ENCODE measurements around the gene RGL4. TPM values are rescaled to one million over a fixed set of nuclear protein-coding genes. Genes with fewer than 3 reads are reported as not detected.

The RGL4 gene
- total RNA-seq, 2 experiments from 2014 or later = 0.97 TPM; not detected in 1

DNA sequence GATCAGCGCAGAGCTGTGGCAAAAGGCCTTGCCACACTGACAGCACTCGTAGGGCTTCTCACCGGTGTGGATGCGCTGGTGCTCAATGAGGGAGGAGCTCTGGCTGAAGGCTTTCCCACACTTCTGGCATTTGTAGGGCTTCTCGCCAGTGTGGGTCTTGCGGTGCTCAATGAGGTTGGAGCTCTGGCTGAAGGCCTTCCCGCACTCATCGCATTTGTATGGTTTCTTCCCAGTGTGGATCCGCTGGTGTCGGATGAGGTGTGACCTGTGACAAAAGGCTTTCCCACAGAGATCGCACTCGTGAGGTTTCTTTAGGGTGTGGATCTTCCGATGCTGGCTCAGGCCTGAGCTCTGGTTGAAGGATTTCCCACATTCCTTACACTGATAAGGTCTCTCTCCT, 53.2 kb downstream of the RGL4 start:
- H3K27ac ChIP-seq (ENCODE audit: low read depth, low read length, poor library complexity, severe bottlenecking) = no peak overlapping the region
- no peak overlapping the region for H3K4me2 ChIP-seq (ENCODE audit: low read length)
- H4K20me1 ChIP-seq (ENCODE audit: insufficient read depth, low read length) = no peaks in the 10 kb centered on the region
- no peak overlapping the region for H3K4me3 ChIP-seq (ENCODE audit: low read depth, low read length, poor library complexity, severe bottlenecking)
- H3K36me3 ChIP-seq (ENCODE audit: insufficient read depth, low read length) = peaks cover 27% of the 10 kb centered on the region; the same call in 1 of the 2 replicates
- H3K9me3 ChIP-seq (ENCODE audit: low read length) = no peaks in the 10 kb centered on the region
- DNase-seq (ENCODE audit: low spot score) = no peak
- intact Hi-C loops (cut with micrococcal nuclease; ENCODE audit: unreplicated experiment) = no loop called here
- ChIA-PET CTCF (ENCODE audit: unreplicated experiment) (no interaction called here), POLR2A (interaction anchor here (0.6 kb wide), 1 partner anchor 12 kb away, joined by 4 read pairs; no protein-coding TSS in a partner anchor)
- H3K79me2 ChIP-seq (ENCODE audit: insufficient read depth, low read depth, low read length) = no peaks in the 10 kb centered on the region
- H3K9me2 ChIP-seq (ENCODE audit: insufficient read depth, low read length) = no peaks in the 10 kb centered on the region
- no peak overlapping the region for H2AFZ ChIP-seq (ENCODE audit: low read length)
- no peaks in the 10 kb centered on the region for H3K4me1 ChIP-seq (ENCODE audit: insufficient read depth, low read length, poor library complexity, severe bottlenecking)
- no peak for TF ChIP-seq EZH2phosphoT487 (IDR thresholded peaks at IDR 0.05; ENCODE audit: borderline replicate concordance, low read depth, low read length)
- TF ChIP-seq, protein P1, sequence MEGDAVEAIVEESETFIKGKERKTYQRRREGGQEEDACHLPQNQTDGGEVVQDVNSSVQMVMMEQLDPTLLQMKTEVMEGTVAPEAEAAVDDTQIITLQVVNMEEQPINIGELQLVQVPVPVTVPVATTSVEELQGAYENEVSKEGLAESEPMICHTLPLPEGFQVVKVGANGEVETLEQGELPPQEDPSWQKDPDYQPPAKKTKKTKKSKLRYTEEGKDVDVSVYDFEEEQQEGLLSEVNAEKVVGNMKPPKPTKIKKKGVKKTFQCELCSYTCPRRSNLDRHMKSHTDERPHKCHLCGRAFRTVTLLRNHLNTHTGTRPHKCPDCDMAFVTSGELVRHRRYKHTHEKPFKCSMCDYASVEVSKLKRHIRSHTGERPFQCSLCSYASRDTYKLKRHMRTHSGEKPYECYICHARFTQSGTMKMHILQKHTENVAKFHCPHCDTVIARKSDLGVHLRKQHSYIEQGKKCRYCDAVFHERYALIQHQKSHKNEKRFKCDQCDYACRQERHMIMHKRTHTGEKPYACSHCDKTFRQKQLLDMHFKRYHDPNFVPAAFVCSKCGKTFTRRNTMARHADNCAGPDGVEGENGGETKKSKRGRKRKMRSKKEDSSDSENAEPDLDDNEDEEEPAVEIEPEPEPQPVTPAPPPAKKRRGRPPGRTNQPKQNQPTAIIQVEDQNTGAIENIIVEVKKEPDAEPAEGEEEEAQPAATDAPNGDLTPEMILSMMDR (conservative IDR thresholded peaks at IDR 0.05; ENCODE audit: low read length) = no peak
- no TSS peak for BruUV-seq (replicated peaks)

DNA sequence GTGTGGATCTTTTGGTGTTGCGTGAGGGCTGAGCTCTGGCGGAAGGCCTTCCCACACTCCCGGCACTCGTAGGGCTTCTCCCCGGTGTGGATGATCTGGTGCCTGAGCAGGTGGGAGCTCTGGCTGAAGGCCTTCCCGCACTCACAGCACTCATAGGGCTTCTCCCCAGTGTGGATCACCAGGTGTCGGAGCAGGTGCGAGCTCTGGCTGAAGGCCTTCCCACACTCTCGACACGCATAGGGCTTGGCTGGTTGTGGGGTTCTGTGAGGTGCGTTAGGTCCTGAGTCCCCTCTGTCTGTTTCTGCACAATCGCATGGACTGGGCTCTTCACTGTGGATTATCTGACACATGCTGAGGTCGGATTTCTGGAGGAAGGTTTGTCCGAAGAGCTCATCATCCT, 53.7 kb downstream of the RGL4 start:
- Histone ChIP-seq H3K79me2 (ENCODE audit: insufficient read depth, low read depth, low read length) (no peaks in the 10 kb centered on the region), H3K27ac (ENCODE audit: low read depth, low read length, poor library complexity, severe bottlenecking) (no peak overlapping the region), H3K9me2 (ENCODE audit: insufficient read depth, low read length) (no peaks in the 10 kb centered on the region), H3K9me3 (ENCODE audit: low read length) (no peaks in the 10 kb centered on the region), H3K4me2 (ENCODE audit: low read length) (no peak overlapping the region), H2AFZ (ENCODE audit: low read length) (no peak overlapping the region), H3K4me1 (ENCODE audit: insufficient read depth, low read length, poor library complexity, severe bottlenecking) (no peaks in the 10 kb centered on the region), H3K4me3 (ENCODE audit: low read depth, low read length, poor library complexity, severe bottlenecking) (no peak overlapping the region), H3K36me3 (ENCODE audit: insufficient read depth, low read length) (peaks cover 27% of the 10 kb centered on the region; the same call in 1 of the 2 replicates), H4K20me1 (ENCODE audit: insufficient read depth, low read length) (no peaks in the 10 kb centered on the region)
- ChIA-PET POLR2A (interaction anchor here (0.6 kb wide), 1 partner anchor 13 kb away, joined by 4 read pairs; no protein-coding TSS in a partner anchor), CTCF (ENCODE audit: unreplicated experiment) (no interaction called here)
- no TSS peak for BruUV-seq (replicated peaks)
- no peak for DNase-seq (ENCODE audit: low spot score)
- intact Hi-C loops (cut with micrococcal nuclease; ENCODE audit: unreplicated experiment) = no loop called here
- no peak for TF ChIP-seq EZH2phosphoT487 (IDR thresholded peaks at IDR 0.05; ENCODE audit: borderline replicate concordance, low read depth, low read length)
- TF ChIP-seq, protein P1 (conservative IDR thresholded peaks at IDR 0.05; ENCODE audit: low read length) = no peak

DNA sequence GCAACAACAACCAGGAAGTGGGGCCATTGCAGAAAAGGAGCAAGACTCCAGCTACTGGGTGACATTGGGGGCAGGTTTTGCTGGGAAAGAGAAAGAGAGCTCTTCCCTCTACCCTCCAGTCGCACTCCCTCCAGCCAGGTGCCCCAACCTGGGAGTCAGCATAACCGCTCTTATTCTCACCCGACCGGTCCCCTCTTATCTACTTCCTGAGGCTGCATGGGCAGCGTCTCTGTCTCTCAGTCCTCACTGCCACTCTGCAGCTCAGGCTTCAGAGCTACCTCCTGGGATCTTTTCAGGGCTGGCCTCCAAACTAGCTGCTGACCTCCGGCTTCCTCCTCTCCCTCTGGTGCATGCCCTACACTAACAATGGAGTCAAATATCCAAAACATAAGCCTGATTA, 55.0 kb downstream of the RGL4 start:
- no peaks in the 10 kb centered on the region for H3K79me2 ChIP-seq (ENCODE audit: insufficient read depth, low read depth, low read length)
- DNase-seq (ENCODE audit: low spot score) = no peak
- H3K9me3 ChIP-seq (ENCODE audit: low read length) = no peaks in the 10 kb centered on the region
- H3K4me3 ChIP-seq (ENCODE audit: low read depth, low read length, poor library complexity, severe bottlenecking) = no peak overlapping the region
- H4K20me1 ChIP-seq (ENCODE audit: insufficient read depth, low read length) = no peaks in the 10 kb centered on the region
- intact Hi-C loops (cut with micrococcal nuclease; ENCODE audit: unreplicated experiment) = no loop called here
- peaks cover 27% of the 10 kb centered on the region; the same call in 1 of the 2 replicates for H3K36me3 ChIP-seq (ENCODE audit: insufficient read depth, low read length)
- no peak overlapping the region for H3K27ac ChIP-seq (ENCODE audit: low read depth, low read length, poor library complexity, severe bottlenecking)
- TF ChIP-seq, protein P1 (conservative IDR thresholded peaks at IDR 0.05; ENCODE audit: low read length) = no peak
- no peak for TF ChIP-seq EZH2phosphoT487 (IDR thresholded peaks at IDR 0.05; ENCODE audit: borderline replicate concordance, low read depth, low read length)
- H3K4me2 ChIP-seq (ENCODE audit: low read length) = no peak overlapping the region
- no peaks in the 10 kb centered on the region for H3K9me2 ChIP-seq (ENCODE audit: insufficient read depth, low read length)
- POLR2A ChIA-PET = interaction anchor here (0.7 to 0.9 kb wide), 2 partner anchors 9 to 49 kb away, joined by 3 to 4 read pairs; no protein-coding TSS in a partner anchor
- CTCF ChIA-PET (ENCODE audit: unreplicated experiment) = no interaction called here
- no TSS peak for BruUV-seq (replicated peaks)
- H2AFZ ChIP-seq (ENCODE audit: low read length) = no peak overlapping the region
- H3K4me1 ChIP-seq (ENCODE audit: insufficient read depth, low read length, poor library complexity, severe bottlenecking) = peaks cover 11% of the 10 kb centered on the region
